ENCODE measurements around the gene ELOVL7.

Gene ELOVL7

GRCh38 chr5:60744682-60745081 is 99.4 kb downstream of the ELOVL7 start:
- Histone ChIP-seq H3K9me3 (ENCODE audit: low read length) (no peaks in the 10 kb centered on the region), H3K4me1 (ENCODE audit: insufficient read depth, low read length, severe bottlenecking) (no peaks in the 10 kb centered on the region), H3K4me2 (ENCODE audit: low read length) (no peak overlapping the region), H4K20me1 (ENCODE audit: insufficient read depth, low read length) (no peaks in the 10 kb centered on the region), H2AFZ (ENCODE audit: low read length) (no peak overlapping the region), H3K9me2 (ENCODE audit: low read depth, low read length) (no peaks in the 10 kb centered on the region), H3K36me3 (ENCODE audit: insufficient read depth, low read length) (no peaks in the 10 kb centered on the region), H3K27ac (ENCODE audit: low read depth, low read length, poor library complexity, severe bottlenecking) (no peak overlapping the region), H3K79me2 (ENCODE audit: insufficient read depth, low read length) (no peaks in the 10 kb centered on the region), H3K27me3 (ENCODE audit: insufficient read depth, low read length) (no peaks in the 10 kb centered on the region), H3K9ac (ENCODE audit: low read length) (no peak overlapping the region), H3K4me3 (ENCODE audit: low read depth, low read length, poor library complexity, severe bottlenecking) (no peak overlapping the region), H3F3A (ENCODE audit: insufficient read depth, low read length) (no peaks in the 10 kb centered on the region)
- no peak for TF ChIP-seq EZH2 (IDR thresholded peaks at IDR 0.05; ENCODE audit: borderline replicate concordance, low read length)
- TF ChIP-seq CTCF (IDR thresholded peaks at IDR 0.05; ENCODE audit: low read length), result no peak

- no peak overlapping the region for H2AFZ ChIP-seq (ENCODE audit: low read length)
- no peaks in the 10 kb centered on the region for H3K79me2 ChIP-seq (ENCODE audit: insufficient read depth, low read length)
- no peak overlapping the region for H3K27ac ChIP-seq (ENCODE audit: low read depth, low read length, poor library complexity, severe bottlenecking)
- H3K9ac ChIP-seq (ENCODE audit: low read length), result no peak overlapping the region
- no peak overlapping the region for H3K4me3 ChIP-seq (ENCODE audit: low read depth, low read length, poor library complexity, severe bottlenecking)
- H3K4me2 ChIP-seq (ENCODE audit: low read length), result no peak overlapping the region
- H3K36me3 ChIP-seq (ENCODE audit: insufficient read depth, low read length), result no peaks in the 10 kb centered on the region
- no peaks in the 10 kb centered on the region for H3K4me1 ChIP-seq (ENCODE audit: insufficient read depth, low read length, severe bottlenecking)
- H3F3A ChIP-seq (ENCODE audit: insufficient read depth, low read length), result no peaks in the 10 kb centered on the region
- H3K27me3 ChIP-seq (ENCODE audit: insufficient read depth, low read length), result no peaks in the 10 kb centered on the region
- no peaks in the 10 kb centered on the region for H4K20me1 ChIP-seq (ENCODE audit: insufficient read depth, low read length)
- TF ChIP-seq EZH2 (IDR thresholded peaks at IDR 0.05; ENCODE audit: borderline replicate concordance, low read length), result no peak
- no peak for TF ChIP-seq CTCF (IDR thresholded peaks at IDR 0.05; ENCODE audit: low read length)
- H3K9me3 ChIP-seq (ENCODE audit: low read length), result no peaks in the 10 kb centered on the region
- H3K9me2 ChIP-seq (ENCODE audit: low read depth, low read length), result no peaks in the 10 kb centered on the region
These were observed 100.4 kb downstream of the ELOVL7 start for GRCh38 chr5:60743511-60744314.

GRCh38 chr5:60740322-60740721 is 103.7 kb downstream of the ELOVL7 start:
- Histone ChIP-seq H3K9ac (ENCODE audit: low read length) (no peak overlapping the region), H3K27ac (ENCODE audit: low read depth, low read length, poor library complexity, severe bottlenecking) (no peak overlapping the region), H3K9me2 (ENCODE audit: low read depth, low read length) (no peaks in the 10 kb centered on the region), H4K20me1 (ENCODE audit: insufficient read depth, low read length) (no peaks in the 10 kb centered on the region), H3K79me2 (ENCODE audit: insufficient read depth, low read length) (no peaks in the 10 kb centered on the region), H3K27me3 (ENCODE audit: insufficient read depth, low read length) (no peaks in the 10 kb centered on the region), H3K9me3 (ENCODE audit: low read length) (no peaks in the 10 kb centered on the region), H3K36me3 (ENCODE audit: insufficient read depth, low read length) (no peaks in the 10 kb centered on the region), H3K4me1 (ENCODE audit: insufficient read depth, low read length, severe bottlenecking) (no peaks in the 10 kb centered on the region), H3K4me3 (ENCODE audit: low read depth, low read length, poor library complexity, severe bottlenecking) (no peak overlapping the region), H2AFZ (ENCODE audit: low read length) (no peak overlapping the region), H3F3A (ENCODE audit: insufficient read depth, low read length) (no peaks in the 10 kb centered on the region), H3K4me2 (ENCODE audit: low read length) (no peak overlapping the region)
- TF ChIP-seq CTCF (IDR thresholded peaks at IDR 0.05; ENCODE audit: low read length) (no peak), EZH2 (IDR thresholded peaks at IDR 0.05; ENCODE audit: borderline replicate concordance, low read length) (no peak)

All from OCI-LY1 (cell line).